Suprapubic skin (tissue), 4 donors: Measurements from ENCODE around the gene CASD1. TPM values are rescaled to one million over a fixed set of nuclear protein-coding genes. Genes with fewer than 3 reads are reported as not detected.

ENCODE experiments used
- DNase-seq, 2 donors: peaks; one replicate each; pipeline ENCODE4 v3.0.0-alpha.2; 2019; ENCODE audit warnings: low spot score in 2 of 2
- H3K27ac ChIP-seq: fragments of 200-600 bp; sonication (generic); one replicate; pipeline ENCODE4 v1.5.1; 2019
- H3K27me3 ChIP-seq: fragments of 200-600 bp; sonication (generic); one replicate; pipeline ENCODE4 v1.5.1; 2019
- H3K36me3 ChIP-seq: fragments of 200-600 bp; sonication (generic); one replicate; pipeline ENCODE4 v1.5.1; 2019
- H3K4me1 ChIP-seq: fragments of 200-600 bp; sonication (generic); one replicate; pipeline ENCODE4 v1.5.1; 2019
- H3K4me3 ChIP-seq: fragments of 200-600 bp; sonication (generic); one replicate; pipeline ENCODE4 v1.5.1; 2019; ENCODE audit warnings: mild to moderate bottlenecking
- H3K9me3 ChIP-seq: fragments of 200-600 bp; sonication (generic); one replicate; pipeline ENCODE4 v1.5.1; 2019
- CTCF ChIP-seq, 2 donors: fragments of 200-600 bp in 1 of 2; fragments of 450-650 bp in 1 of 2; sonication (generic) in 1 of 2; IDR thresholded peaks; one replicate each; pipeline ENCODE4 v1.5.1; 2016 to 2019; ENCODE audit warnings: antibody characterized with exemption in 2 of 2, mild to moderate bottlenecking in 1 of 2, moderate library complexity in 1 of 2
- EP300 ChIP-seq: sonication (generic); formaldehyde crosslinking; IDR thresholded peaks from one replicate; pipeline ENCODE4 v1.6.1; 2017; ENCODE audit warnings: antibody characterized with exemption
- POLR2A ChIP-seq, 2 donors: fragments of 450-650 bp; IDR thresholded peaks; one replicate each; pipeline ENCODE4 v1.6.1; 2017; ENCODE audit warnings: antibody characterized with exemption in 2 of 2, mild to moderate bottlenecking in 2 of 2, moderate library complexity in 2 of 2
- POLR2AphosphoS5 ChIP-seq, 3 donors: sonication (generic); formaldehyde crosslinking; IDR thresholded peaks; one replicate each; pipeline ENCODE4 v1.6.1; 2017; ENCODE audit warnings: antibody characterized with exemption in 3 of 3
- WGBS: methylation state at CpG from one replicate; pipeline ENCODE4 v1.1.5; 2018; 5-methylcytosine and 5-hydroxymethylcytosine counted together
- total RNA-seq, 4 donors: library from RNA; depleted of rRNA; stranded (reverse); fragments of >200 nt; gene quantifications; one replicate each; pipeline ENCODE4 v1.1.0, GENCODE V29; 2016

Gene CASD1
- total RNA-seq, 4 donors from 2014 or later = 9.0 to 15.1 (median 12.6) TPM

DNA sequence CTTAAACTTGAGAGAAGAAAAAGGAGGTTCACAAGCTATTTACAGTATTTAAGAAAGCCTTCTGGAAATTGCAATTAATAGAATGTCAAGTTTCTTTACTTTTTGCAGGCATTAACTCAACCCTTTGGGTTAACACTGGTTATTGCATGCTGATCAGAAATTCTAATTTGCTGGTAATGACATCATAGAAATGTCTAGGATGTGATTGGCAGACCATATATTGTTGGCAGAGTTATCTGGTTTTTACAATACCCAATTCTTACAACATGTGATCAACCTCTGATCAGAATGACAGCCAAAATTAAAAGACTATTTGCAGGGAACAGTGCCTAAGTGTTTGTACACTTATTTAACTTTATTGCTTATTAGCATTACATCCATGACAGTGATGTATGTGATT, 1.6 kb upstream of the CASD1 start:
- H3K27me3 ChIP-seq = no peaks in the 10 kb centered on the region
- TF ChIP-seq POLR2AphosphoS5 (IDR thresholded peaks at IDR 0.05) = no peak
- no peak for TF ChIP-seq CTCF (IDR thresholded peaks at IDR 0.05)
- no peak for TF ChIP-seq EP300
- TF ChIP-seq POLR2A (IDR thresholded peaks at IDR 0.05) = no peak

DNA sequence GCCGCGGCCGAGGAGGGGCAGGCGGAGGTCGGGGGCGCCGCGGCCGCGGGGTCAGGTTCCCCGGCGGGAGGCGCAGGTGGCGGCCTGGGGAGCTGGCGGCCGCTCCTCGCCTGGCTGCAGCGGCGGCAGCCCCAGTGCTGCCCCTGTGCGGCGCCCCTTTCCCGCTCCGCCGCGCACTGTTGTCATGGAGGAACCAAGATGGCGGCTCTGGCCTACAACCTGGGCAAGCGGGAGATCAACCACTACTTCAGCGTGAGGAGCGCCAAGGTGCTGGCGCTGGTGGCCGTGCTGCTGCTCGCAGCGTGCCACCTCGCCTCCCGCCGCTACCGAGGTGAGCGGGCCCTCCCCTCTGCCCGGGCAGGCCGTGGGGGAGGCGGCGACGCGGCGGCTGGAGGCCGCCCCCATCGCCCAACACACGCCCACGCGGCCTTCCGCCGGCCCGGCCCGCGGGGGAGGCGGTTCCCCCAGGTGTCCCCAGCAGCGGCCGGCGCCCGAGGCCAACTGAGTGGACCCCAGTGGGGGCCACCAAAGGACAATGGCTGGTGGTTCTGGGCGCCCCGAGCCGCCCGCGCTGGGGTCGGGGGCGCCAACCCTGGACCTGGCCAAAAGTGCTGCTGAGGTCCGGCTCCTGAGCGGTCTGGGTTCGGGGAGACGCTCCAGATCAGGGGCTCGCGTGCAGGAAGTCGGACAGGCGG, 425 bp downstream of the CASD1 start:
- peaks cover 26% of the 10 kb centered on the region for H3K4me1 ChIP-seq
- DNase-seq = peak; percentile 74 to 83
- H3K27ac ChIP-seq = peak overlapping the region; percentile 95
- H3K4me3 ChIP-seq = peak overlapping the region; percentile 92
- H3K9me3 ChIP-seq = no peaks in the 10 kb centered on the region
- H3K36me3 ChIP-seq = no peaks in the 10 kb centered on the region
- no CpG with 5 or more reads among the region's 75 CpGs for WGBS
- no peaks in the 10 kb centered on the region for H3K27me3 ChIP-seq
- TF ChIP-seq POLR2AphosphoS5 (IDR thresholded peaks at IDR 0.05) = no peak
- no peak for TF ChIP-seq POLR2A (IDR thresholded peaks at IDR 0.05)
- TF ChIP-seq EP300 = no peak
- TF ChIP-seq CTCF (IDR thresholded peaks at IDR 0.05) = no peak

More for the DNA sequence above, 1.6 kb upstream of the CASD1 start:
- peaks cover 26% of the 10 kb centered on the region for H3K4me1 ChIP-seq
- no peak for DNase-seq
- H3K27ac ChIP-seq = no peak overlapping the region
- no peaks in the 10 kb centered on the region for H3K36me3 ChIP-seq
- no peaks in the 10 kb centered on the region for H3K9me3 ChIP-seq
- no peak overlapping the region for H3K4me3 ChIP-seq

DNA sequence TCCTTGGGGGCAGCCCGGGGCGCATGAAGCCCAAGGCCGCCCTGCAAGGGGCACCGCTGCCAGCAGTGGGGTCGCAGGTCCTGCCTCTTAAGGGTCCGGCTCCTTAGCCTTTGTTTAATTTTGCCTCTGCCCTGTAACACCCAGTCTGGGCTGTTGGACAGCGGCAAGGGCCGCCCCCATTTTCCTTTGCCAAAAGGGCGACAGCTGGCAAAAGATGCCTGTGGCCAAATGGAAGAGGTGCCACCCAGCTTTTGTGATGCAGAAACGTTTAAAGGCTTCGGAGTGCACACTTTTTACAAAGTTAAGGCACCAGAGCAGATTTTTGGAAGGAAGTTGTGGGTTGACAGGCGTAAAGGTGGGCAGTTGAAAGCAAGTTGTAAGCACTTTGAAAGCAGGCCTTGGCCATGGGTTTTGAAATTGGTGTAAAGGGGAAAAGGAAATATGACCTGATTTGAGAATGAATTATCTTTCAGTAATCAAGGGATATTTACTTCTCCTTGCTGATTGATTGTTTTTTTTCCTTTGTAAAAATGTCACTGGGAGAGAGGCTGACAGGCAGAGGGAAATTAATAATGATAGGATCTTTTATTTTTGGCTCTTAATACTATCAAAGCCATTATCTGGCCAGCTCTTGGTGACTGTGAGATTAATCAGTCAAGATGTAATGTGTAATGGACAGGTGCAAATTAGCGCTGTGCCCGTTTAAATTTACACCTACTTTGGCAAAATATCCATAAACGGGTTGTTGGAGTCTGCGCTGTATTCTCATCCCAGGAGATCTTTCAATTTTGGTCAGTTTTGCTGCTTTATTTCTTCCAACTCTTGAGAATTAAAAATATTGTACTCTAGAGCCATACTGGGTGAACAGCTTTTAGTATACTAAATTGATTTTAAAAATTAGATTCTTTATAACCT, 1.2 kb downstream of the CASD1 start:
- H3K4me1 ChIP-seq = peaks cover 26% of the 10 kb centered on the region
- 33% methylated on average over 7 of the region's 16 CpGs for WGBS
- H3K4me3 ChIP-seq = peak overlapping the region; percentile 92
- TF ChIP-seq EP300 (no peak), POLR2A (IDR thresholded peaks at IDR 0.05) (no peak), CTCF (IDR thresholded peaks at IDR 0.05) (no peak), POLR2AphosphoS5 (IDR thresholded peaks at IDR 0.05) (no peak)
- no peaks in the 10 kb centered on the region for H3K27me3 ChIP-seq
- no peaks in the 10 kb centered on the region for H3K36me3 ChIP-seq
- peak overlapping the region; percentile 95 for H3K27ac ChIP-seq
- DNase-seq = no peak
- H3K9me3 ChIP-seq = no peaks in the 10 kb centered on the region

DNA sequence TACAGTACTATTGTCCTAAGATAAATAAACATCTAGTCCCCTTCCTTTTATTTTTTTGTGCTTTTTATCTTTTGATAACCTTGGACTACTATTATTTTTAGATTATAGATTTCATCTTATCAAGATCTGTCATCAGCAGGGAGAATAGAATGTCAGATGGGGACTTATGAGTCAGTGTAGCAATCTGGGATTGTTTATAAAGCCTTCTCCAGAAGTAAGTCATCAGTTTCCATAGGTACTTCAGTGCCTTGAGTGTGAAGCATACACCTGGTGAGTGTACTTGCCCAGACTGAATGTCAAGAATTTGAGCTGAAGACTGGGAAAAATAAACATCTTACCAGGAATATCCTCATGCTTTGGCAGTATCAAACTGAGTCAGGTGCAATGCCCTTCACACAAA, 2.1 kb downstream of the CASD1 start:
- DNase-seq = no peak
- H3K9me3 ChIP-seq = no peaks in the 10 kb centered on the region
- no peaks in the 10 kb centered on the region for H3K27me3 ChIP-seq
- H3K4me1 ChIP-seq = peaks cover 26% of the 10 kb centered on the region
- H3K36me3 ChIP-seq = no peaks in the 10 kb centered on the region
- H3K27ac ChIP-seq = no peak overlapping the region
- TF ChIP-seq POLR2AphosphoS5 (IDR thresholded peaks at IDR 0.05) (no peak), CTCF (IDR thresholded peaks at IDR 0.05) (no peak), POLR2A (IDR thresholded peaks at IDR 0.05) (no peak), EP300 (no peak)
- H3K4me3 ChIP-seq = no peak overlapping the region
